Thymus (tissue), 11 donors: ENCODE measurements around the gene ARHGAP18. TPM values are rescaled to one million over a fixed set of nuclear protein-coding genes. Genes with fewer than 3 reads are reported as not detected.

ENCODE experiments used
- DNase-seq, 9 donors: peaks; one replicate each; pipeline ENCODE4 v3.0.0-alpha.2; 2013; ENCODE audit warnings: low spot score in 9 of 9, low read depth in 6 of 9, missing footprints in 1 of 9
- H3K27ac ChIP-seq, 2 donors: one replicate each; pipeline ENCODE4 v1.5.1; 2013; ENCODE audit warnings: control low read depth in 1 of 2, low read depth in 1 of 2, low read length in 1 of 2, mild to moderate bottlenecking in 1 of 2, moderate library complexity in 1 of 2
- H3K27me3 ChIP-seq, 2 donors: one replicate each; pipeline ENCODE4 v1.5.1; 2013; ENCODE audit warnings: low read length in 1 of 2; ENCODE audit not compliant: control insufficient read depth in 2 of 2, insufficient read depth in 1 of 2
- H3K36me3 ChIP-seq, 2 donors: one replicate each; pipeline ENCODE4 v1.5.1; 2013; ENCODE audit warnings: low read length in 1 of 2, mild to moderate bottlenecking in 1 of 2, moderate library complexity in 1 of 2; ENCODE audit not compliant: control insufficient read depth in 2 of 2, insufficient read depth in 2 of 2
- H3K4me1 ChIP-seq, 2 donors: one replicate each; pipeline ENCODE4 v1.5.1; 2013; ENCODE audit warnings: low read length in 2 of 2; ENCODE audit not compliant: control insufficient read depth in 2 of 2, insufficient read depth in 2 of 2
- H3K4me3 ChIP-seq, 2 donors: one replicate each; pipeline ENCODE4 v1.5.1; 2013; ENCODE audit warnings: low read length in 2 of 2, control low read depth in 1 of 2, mild to moderate bottlenecking in 1 of 2
- H3K9me3 ChIP-seq, 2 donors: one replicate each; pipeline ENCODE4 v1.5.1; 2013; ENCODE audit warnings: low read length in 1 of 2, mild to moderate bottlenecking in 1 of 2; ENCODE audit not compliant: control insufficient read depth in 2 of 2, insufficient read depth in 1 of 2
- WGBS: extraction: QIAGEN DNeasy Blood & Tissue Kit; methylation state at CpG from one replicate; pipeline ENCODE4 v1.1.7; 2013; 5-methylcytosine and 5-hydroxymethylcytosine counted together
- polyA plus RNA-seq: library from polyadenylated mRNA; stranded (reverse); fragments of 200-250 nt; gene quantifications from one replicate; pipeline ENCODE4 v1.2.3, GENCODE V29; 2013
- total RNA-seq: library from RNA; stranded (reverse); fragments of 120-200 nt; gene quantifications from one replicate; pipeline ENCODE4 v1.2.4, GENCODE V29; 2013
- donor health status: healthy.

The ARHGAP18 gene
- total and polyA plus RNA-seq, 2 donors = 8.2 to 11.8 TPM

- H3K27ac ChIP-seq = no peak overlapping the region
- H3K4me3 ChIP-seq = no peak overlapping the region
- 98% methylated on average over 3 of the region's 3 CpGs for WGBS
- no peak for DNase-seq
- no peaks in the 10 kb centered on the region for H3K9me3 ChIP-seq
- H3K36me3 ChIP-seq = no peaks in the 10 kb centered on the region
- H3K27me3 ChIP-seq = no peaks in the 10 kb centered on the region
- H3K4me1 ChIP-seq = peaks cover 10 to 15% of the 10 kb centered on the region in 2 donors
These were observed 50.8 kb downstream of the ARHGAP18 start for GRCh38 chr6:129659167-129659566.

- no peak overlapping the region for H3K4me3 ChIP-seq
- no peaks in the 10 kb centered on the region for H3K9me3 ChIP-seq
- no peak for DNase-seq
- H3K27ac ChIP-seq = no peak overlapping the region
- no peaks in the 10 kb centered on the region for H3K27me3 ChIP-seq
- H3K36me3 ChIP-seq = no peaks in the 10 kb centered on the region
- peaks cover 10 to 11% of the 10 kb centered on the region in 2 donors for H3K4me1 ChIP-seq
- 96% methylated on average over 3 of the region's 3 CpGs for WGBS
These were observed 52.5 kb downstream of the ARHGAP18 start for GRCh38 chr6:129657483-129657882.

GRCh38 chr6:129655334-129655733 lies 54.6 kb downstream of the ARHGAP18 start:
- 89% methylated on average over 1 of the region's 1 CpG for WGBS
- Histone ChIP-seq H3K27me3 (no peaks in the 10 kb centered on the region), H3K9me3 (no peaks in the 10 kb centered on the region), H3K36me3 (no peaks in the 10 kb centered on the region), H3K4me3 (no peak overlapping the region), H3K27ac (no peak overlapping the region), H3K4me1 (no peaks in the 10 kb centered on the region)
- DNase-seq = peak in 5 of 9 donors; percentile 21 to 61 (median 31)

- WGBS = 97% methylated on average over 2 of the region's 2 CpGs
- Histone ChIP-seq H3K36me3 (no peaks in the 10 kb centered on the region), H3K9me3 (no peaks in the 10 kb centered on the region), H3K4me3 (no peak overlapping the region), H3K27ac (no peak overlapping the region), H3K27me3 (no peaks in the 10 kb centered on the region), H3K4me1 (no peaks in the 10 kb centered on the region)
- no peak for DNase-seq
These were observed 56.2 kb downstream of the ARHGAP18 start for GRCh38 chr6:129653746-129654145.

GRCh38 chr6:129653229-129653628 lies 56.7 kb downstream of the ARHGAP18 start:
- no peaks in the 10 kb centered on the region for H3K4me1 ChIP-seq
- no peak overlapping the region for H3K4me3 ChIP-seq
- no peaks in the 10 kb centered on the region for H3K9me3 ChIP-seq
- 97% methylated on average over 2 of the region's 2 CpGs for WGBS
- H3K27me3 ChIP-seq = no peaks in the 10 kb centered on the region
- no peak overlapping the region for H3K27ac ChIP-seq
- no peaks in the 10 kb centered on the region for H3K36me3 ChIP-seq
- no peak for DNase-seq

GRCh38 chr6:129651291-129651691 lies 58.7 kb downstream of the ARHGAP18 start:
- H3K27me3 ChIP-seq = no peaks in the 10 kb centered on the region
- no peaks in the 10 kb centered on the region for H3K36me3 ChIP-seq
- 97% methylated on average over 2 of the region's 2 CpGs for WGBS
- H3K9me3 ChIP-seq = no peaks in the 10 kb centered on the region
- no peak for DNase-seq
- H3K4me1 ChIP-seq = no peaks in the 10 kb centered on the region
- no peak overlapping the region for H3K4me3 ChIP-seq
- no peak overlapping the region for H3K27ac ChIP-seq

GRCh38 chr6:129648819-129649491 lies 61.0 kb downstream of the ARHGAP18 start:
- no peak overlapping the region for H3K27ac ChIP-seq

GRCh38 chr6:129647044-129647443 lies 62.9 kb downstream of the ARHGAP18 start:
- 97% methylated on average over 2 of the region's 2 CpGs for WGBS
- H3K4me1 ChIP-seq = no peaks in the 10 kb centered on the region
- DNase-seq = no peak
- no peak overlapping the region for H3K4me3 ChIP-seq
- H3K9me3 ChIP-seq = no peaks in the 10 kb centered on the region
- no peaks in the 10 kb centered on the region for H3K27me3 ChIP-seq
- no peaks in the 10 kb centered on the region for H3K36me3 ChIP-seq
- no peak overlapping the region for H3K27ac ChIP-seq

More at GRCh38 chr6:129648819-129649491, 61.0 kb downstream of the ARHGAP18 start:
- 93% methylated on average over 15 of the region's 15 CpGs for WGBS
- H3K9me3 ChIP-seq = no peaks in the 10 kb centered on the region
- no peaks in the 10 kb centered on the region for H3K36me3 ChIP-seq
- no peaks in the 10 kb centered on the region for H3K4me1 ChIP-seq
- H3K4me3 ChIP-seq = no peak overlapping the region
- DNase-seq = no peak
- H3K27me3 ChIP-seq = no peaks in the 10 kb centered on the region

- Histone ChIP-seq H3K4me1 (no peaks in the 10 kb centered on the region), H3K27ac (no peak overlapping the region)
These were observed 63.3 kb downstream of the ARHGAP18 start for GRCh38 chr6:129646642-129647041.

More at GRCh38 chr6:129646642-129647041, 63.3 kb downstream of the ARHGAP18 start:
- no peaks in the 10 kb centered on the region for H3K36me3 ChIP-seq
- DNase-seq = no peak
- no peak overlapping the region for H3K4me3 ChIP-seq
- H3K9me3 ChIP-seq = no peaks in the 10 kb centered on the region
- WGBS = 81% methylated on average over 5 of the region's 5 CpGs
- H3K27me3 ChIP-seq = no peaks in the 10 kb centered on the region
